ENCODE measurements around the gene SHD. TPM values are rescaled to one million over a fixed set of nuclear protein-coding genes. Genes with fewer than 3 reads are reported as not detected.
"Not testable (repeated sequence)": the region's sequence is repeated elsewhere in the genome, so short reads cannot be mapped to it uniquely, and the experiment has no call there.

SHD gene
- total and polyA plus RNA-seq, 5 donors, result 23.9 to 75.1 (median 41.3) TPM

- 91% methylated on average over 2 of the region's 2 CpGs for WGBS
These were observed 41.4 kb downstream of the SHD start for GRCh38 chr19:4320419-4320818.

GRCh38 chr19:4322942-4323665 lies 44.0 kb downstream of the SHD start:
- no peak for ATAC-seq
- Histone ChIP-seq H3K9me3 (ENCODE audit: control insufficient read depth, low read length) (no peaks in the 10 kb centered on the region), H3K27me3 (ENCODE audit: control insufficient read depth, insufficient read depth) (no peaks in the 10 kb centered on the region), H3K4me1 (ENCODE audit: control insufficient read depth, insufficient read depth, low read length) (no peaks in the 10 kb centered on the region), H3K4me3 (ENCODE audit: low read length) (no peak overlapping the region), H3K27ac (ENCODE audit: low read length) (no peak overlapping the region)
- 78% methylated on average over 37 of the region's 37 CpGs for WGBS
- intact Hi-C loops (cut with DNase I), result no loop called here
- no peak for DNase-seq

More at GRCh38 chr19:4320419-4320818, 41.4 kb downstream of the SHD start:
- H3K4me1 ChIP-seq (ENCODE audit: control insufficient read depth, insufficient read depth, low read length), result no peaks in the 10 kb centered on the region
- no peaks in the 10 kb centered on the region for H3K27me3 ChIP-seq (ENCODE audit: control insufficient read depth, insufficient read depth)
- H3K9me3 ChIP-seq (ENCODE audit: control insufficient read depth, low read length), result no peaks in the 10 kb centered on the region
- no peak for DNase-seq
- no peak overlapping the region for H3K27ac ChIP-seq (ENCODE audit: low read length)
- H3K4me3 ChIP-seq (ENCODE audit: low read length), result no peak overlapping the region
- intact Hi-C loops (cut with DNase I), result no loop called here
- ATAC-seq, result no peak

GRCh38 chr19:4323692-4324091 lies 44.6 kb downstream of the SHD start:
- WGBS, result 88% methylated on average over 9 of the region's 9 CpGs
- no peak overlapping the region for H3K27ac ChIP-seq (ENCODE audit: low read length)

GRCh38 chr19:4324228-4324627 lies 45.2 kb downstream of the SHD start:
- H3K4me3 ChIP-seq (ENCODE audit: low read length), result no peak overlapping the region

More at GRCh38 chr19:4323692-4324091, 44.6 kb downstream of the SHD start:
- no peak for DNase-seq
- no peak for ATAC-seq
- Histone ChIP-seq H3K4me1 (ENCODE audit: control insufficient read depth, insufficient read depth, low read length) (no peaks in the 10 kb centered on the region), H3K4me3 (ENCODE audit: low read length) (no peak overlapping the region), H3K27me3 (ENCODE audit: control insufficient read depth, insufficient read depth) (no peaks in the 10 kb centered on the region), H3K9me3 (ENCODE audit: control insufficient read depth, low read length) (no peaks in the 10 kb centered on the region)
- intact Hi-C loops (cut with DNase I), result no loop called here

GRCh38 chr19:4326215-4326836 lies 47.3 kb downstream of the SHD start:
- Histone ChIP-seq H3K9me3 (ENCODE audit: control insufficient read depth, low read length) (no peaks in the 10 kb centered on the region), H3K27me3 (ENCODE audit: control insufficient read depth, insufficient read depth) (no peaks in the 10 kb centered on the region), H3K4me1 (ENCODE audit: control insufficient read depth, insufficient read depth, low read length) (no peaks in the 10 kb centered on the region), H3K4me3 (ENCODE audit: low read length) (no peak overlapping the region), H3K27ac (ENCODE audit: low read length) (no peak overlapping the region)
- intact Hi-C loops (cut with DNase I), result no loop called here
- WGBS, result 52% methylated on average over 13 of the region's 13 CpGs
- no peak for DNase-seq
- ATAC-seq, result no peak

More at GRCh38 chr19:4324228-4324627, 45.2 kb downstream of the SHD start:
- Histone ChIP-seq H3K27ac (ENCODE audit: low read length) (no peak overlapping the region), H3K4me1 (ENCODE audit: control insufficient read depth, insufficient read depth, low read length) (no peaks in the 10 kb centered on the region), H3K27me3 (ENCODE audit: control insufficient read depth, insufficient read depth) (no peaks in the 10 kb centered on the region), H3K9me3 (ENCODE audit: control insufficient read depth, low read length) (no peaks in the 10 kb centered on the region)
- DNase-seq (no peak), ATAC-seq (no peak)
- intact Hi-C loops (cut with DNase I), result no loop called here
- 82% methylated on average over 12 of the region's 12 CpGs for whole genome bisulfite sequencing

- no peaks in the 10 kb centered on the region for H3K9me3 ChIP-seq (ENCODE audit: control insufficient read depth, low read length)
- H3K4me3 ChIP-seq (ENCODE audit: low read length), result no peak overlapping the region
- H3K4me1 ChIP-seq (ENCODE audit: control insufficient read depth, insufficient read depth, low read length), result no peaks in the 10 kb centered on the region
- H3K27ac ChIP-seq (ENCODE audit: low read length), result no peak overlapping the region
- DNase-seq (peak in 1 of 3 donors; percentile 71), ATAC-seq (no peak)
- WGBS, result 8% methylated on average over 33 of the region's 33 CpGs
- H3K27me3 ChIP-seq (ENCODE audit: control insufficient read depth, insufficient read depth), result no peaks in the 10 kb centered on the region
- intact Hi-C loops (cut with DNase I), result no loop called here
These were observed 47.8 kb downstream of the SHD start for GRCh38 chr19:4326837-4327251.

GRCh38 chr19:4327252-4327876 lies 48.3 kb downstream of the SHD start:
- no peaks in the 10 kb centered on the region for H3K9me3 ChIP-seq (ENCODE audit: control insufficient read depth, low read length)
- H3K4me3 ChIP-seq (ENCODE audit: low read length), result peak overlapping the region; percentile 28
- ATAC-seq (peak; percentile 64 to 69), DNase-seq (peak; percentile 80 to 94 (median 93))
- 2% methylated on average over 30 of the region's 30 CpGs for WGBS
- no peaks in the 10 kb centered on the region for H3K27me3 ChIP-seq (ENCODE audit: control insufficient read depth, insufficient read depth)
- no peak overlapping the region for H3K27ac ChIP-seq (ENCODE audit: low read length)
- no peaks in the 10 kb centered on the region for H3K4me1 ChIP-seq (ENCODE audit: control insufficient read depth, insufficient read depth, low read length)
- intact Hi-C loops (cut with DNase I), result no loop called here

GRCh38 chr19:4327877-4328242 lies 48.8 kb downstream of the SHD start:
- no peak for ATAC-seq
- Histone ChIP-seq H3K9me3 (ENCODE audit: control insufficient read depth, low read length) (no peaks in the 10 kb centered on the region), H3K4me1 (ENCODE audit: control insufficient read depth, insufficient read depth, low read length) (no peaks in the 10 kb centered on the region), H3K4me3 (ENCODE audit: low read length) (peak overlapping the region; percentile 28), H3K27ac (ENCODE audit: low read length) (no peak overlapping the region), H3K27me3 (ENCODE audit: control insufficient read depth, insufficient read depth) (no peaks in the 10 kb centered on the region)
- no peak for DNase-seq
- 13% methylated on average over 13 of the region's 13 CpGs for WGBS
- intact Hi-C loops (cut with DNase I), result no loop called here

- no peaks in the 10 kb centered on the region for H3K27me3 ChIP-seq (ENCODE audit: control insufficient read depth, insufficient read depth)
- peak overlapping the region; percentile 28 for H3K4me3 ChIP-seq (ENCODE audit: low read length)
- DNase-seq (peak; percentile 95 to 99 (median 99)), ATAC-seq (peak; percentile 95 to 96)
- 3% methylated on average over 49 of the region's 49 CpGs for WGBS
- no peaks in the 10 kb centered on the region for H3K4me1 ChIP-seq (ENCODE audit: control insufficient read depth, insufficient read depth, low read length)
- H3K27ac ChIP-seq (ENCODE audit: low read length), result no peak overlapping the region
- intact Hi-C loops (cut with DNase I), result no loop called here
- H3K9me3 ChIP-seq (ENCODE audit: control insufficient read depth, low read length), result no peaks in the 10 kb centered on the region
These were observed 49.4 kb downstream of the SHD start for GRCh38 chr19:4328243-4328990.

GRCh38 chr19:4328991-4329681 lies 50.1 kb downstream of the SHD start:
- ATAC-seq; H3K27me3 ChIP-seq (ENCODE audit: control insufficient read depth, insufficient read depth); H3K27ac ChIP-seq (ENCODE audit: low read length); H3K4me1 ChIP-seq (ENCODE audit: control insufficient read depth, insufficient read depth, low read length); H3K9me3 ChIP-seq (ENCODE audit: control insufficient read depth, low read length); intact Hi-C loops (cut with DNase I): not testable (repeated sequence)
- WGBS, result 45% methylated on average over 35 of the region's 35 CpGs
- DNase-seq, result peak in 1 of 3 donors; percentile 75
- peak overlapping the region; percentile 1 for H3K4me3 ChIP-seq (ENCODE audit: low read length)
